Stimulated activated CD8-positive, alpha-beta memory T cell treated with anti-CD3 and anti-CD28 coated beads, Interleukin-15, amount 100 ng/mL, for 4 hours (primary cell): ENCODE measurements around the gene LRRTM1.

Experiments
- DNase-seq, 2 donors: peaks; one replicate each; pipeline ENCODE4 v3.0.0-alpha.2; 2020; ENCODE audit warnings: low read depth in 2 of 2

The LRRTM1 gene, protein sequence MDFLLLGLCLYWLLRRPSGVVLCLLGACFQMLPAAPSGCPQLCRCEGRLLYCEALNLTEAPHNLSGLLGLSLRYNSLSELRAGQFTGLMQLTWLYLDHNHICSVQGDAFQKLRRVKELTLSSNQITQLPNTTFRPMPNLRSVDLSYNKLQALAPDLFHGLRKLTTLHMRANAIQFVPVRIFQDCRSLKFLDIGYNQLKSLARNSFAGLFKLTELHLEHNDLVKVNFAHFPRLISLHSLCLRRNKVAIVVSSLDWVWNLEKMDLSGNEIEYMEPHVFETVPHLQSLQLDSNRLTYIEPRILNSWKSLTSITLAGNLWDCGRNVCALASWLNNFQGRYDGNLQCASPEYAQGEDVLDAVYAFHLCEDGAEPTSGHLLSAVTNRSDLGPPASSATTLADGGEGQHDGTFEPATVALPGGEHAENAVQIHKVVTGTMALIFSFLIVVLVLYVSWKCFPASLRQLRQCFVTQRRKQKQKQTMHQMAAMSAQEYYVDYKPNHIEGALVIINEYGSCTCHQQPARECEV

DNA sequence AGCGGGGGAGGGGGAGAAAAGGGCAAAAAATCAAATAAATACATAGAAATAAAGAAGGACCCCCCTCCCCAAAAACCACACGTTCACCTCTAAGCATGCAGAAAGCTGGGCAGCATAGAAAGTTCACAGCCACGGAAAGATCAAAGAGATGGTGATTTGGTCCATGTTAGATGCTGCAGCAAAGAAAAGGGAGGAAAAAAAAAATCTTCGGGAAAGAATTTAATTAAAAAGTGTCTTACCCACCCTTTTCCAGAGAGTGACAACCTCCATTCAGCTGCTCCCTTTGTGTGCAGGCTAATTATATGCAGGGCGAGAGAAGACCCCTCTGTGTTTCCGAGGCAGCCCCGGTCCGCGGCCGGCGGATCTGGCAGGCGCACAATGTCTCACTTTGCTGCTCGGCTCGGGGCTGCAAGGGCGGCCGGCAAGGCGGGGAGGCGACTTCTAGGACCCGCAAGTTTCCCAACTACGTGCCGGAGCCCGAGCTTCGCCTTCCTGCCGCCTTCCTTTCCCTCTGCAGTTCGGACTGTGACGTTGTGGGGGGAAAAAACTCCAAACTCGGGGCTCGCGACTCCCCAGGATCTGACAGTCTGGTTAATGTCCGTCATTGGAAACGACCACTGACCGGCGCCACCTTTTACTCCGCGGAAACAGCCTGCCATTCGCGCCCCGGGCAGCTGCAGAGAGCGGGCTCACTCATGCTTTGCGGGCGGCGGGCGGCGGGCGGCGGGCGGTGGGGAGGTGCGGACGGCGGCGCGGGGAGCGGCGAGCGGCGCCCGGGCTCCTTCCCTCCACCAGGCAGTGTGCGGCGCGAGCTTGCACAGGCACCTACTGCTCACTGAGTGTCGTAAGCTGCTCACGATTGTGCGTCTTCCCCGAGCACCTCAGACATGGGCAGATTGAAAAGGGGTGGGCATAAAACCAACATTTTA lies at the start of gene LRRTM1:
Gene LRRTM1, minus strand, starts transcription at position 844 of the 929 bp plus-strand sequence. CDS start 933 bp downstream, outside the sequence.
- no peak for DNase-seq

DNA sequence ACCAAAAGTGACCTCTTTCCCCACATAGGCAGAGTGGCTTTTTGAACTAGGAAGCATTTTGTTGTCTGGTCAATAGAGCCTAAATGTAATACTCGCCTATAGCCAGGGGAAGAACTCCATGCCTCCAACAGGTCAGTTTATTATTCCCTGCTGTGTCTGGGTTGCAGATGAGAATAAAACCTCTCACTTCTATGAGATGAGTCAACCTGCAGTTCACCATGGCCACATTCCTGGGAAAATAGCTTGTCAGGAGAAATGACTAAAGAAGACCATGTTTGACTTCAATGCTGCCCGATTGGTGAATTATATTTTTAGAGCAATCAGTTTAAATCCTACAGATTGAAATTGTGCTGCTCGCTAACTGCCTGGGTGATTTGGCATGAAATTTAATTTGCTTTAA lies 46.7 kb upstream of the LRRTM1 start:
- DNase-seq, result no peak

DNA sequence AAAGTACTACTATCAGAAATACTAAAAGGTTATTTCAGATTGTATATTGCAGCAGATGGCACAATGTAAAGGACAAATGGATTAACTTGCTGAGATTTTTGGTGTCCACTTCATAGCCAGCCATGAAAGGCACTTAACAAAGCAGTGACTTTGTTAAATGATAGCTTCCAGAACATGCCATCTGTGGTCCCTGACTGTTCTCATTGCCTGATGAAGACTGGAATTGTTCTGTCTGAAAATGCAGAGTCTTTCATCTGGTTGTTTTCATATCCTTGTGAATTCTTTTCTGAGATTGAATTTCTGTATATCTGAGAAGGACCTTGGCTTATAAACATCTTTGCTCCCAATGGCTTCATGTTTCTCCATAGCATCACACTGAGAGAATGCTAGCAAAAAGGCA lies 44.4 kb upstream of the LRRTM1 start:
- DNase-seq, result no peak

DNA sequence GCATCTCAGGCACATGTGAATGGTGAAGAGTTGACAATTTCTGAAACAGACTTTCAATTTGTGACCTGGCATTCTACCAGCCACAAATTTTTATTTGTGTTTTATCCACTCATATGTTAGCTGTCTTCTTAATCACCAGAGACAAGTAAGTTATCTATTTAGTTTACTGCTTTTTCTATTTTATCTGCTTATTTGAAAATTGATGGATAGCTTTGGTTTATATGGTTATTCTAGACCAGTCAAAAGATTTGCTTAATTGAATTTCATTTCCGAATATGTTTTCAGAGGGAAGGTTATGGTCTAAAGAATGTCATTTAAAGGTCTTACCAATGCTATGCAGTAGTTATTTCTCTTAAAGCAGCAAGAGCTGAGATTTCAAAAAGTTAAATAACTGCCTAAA lies 43.5 kb upstream of the LRRTM1 start:
- DNase-seq, result no peak

DNA sequence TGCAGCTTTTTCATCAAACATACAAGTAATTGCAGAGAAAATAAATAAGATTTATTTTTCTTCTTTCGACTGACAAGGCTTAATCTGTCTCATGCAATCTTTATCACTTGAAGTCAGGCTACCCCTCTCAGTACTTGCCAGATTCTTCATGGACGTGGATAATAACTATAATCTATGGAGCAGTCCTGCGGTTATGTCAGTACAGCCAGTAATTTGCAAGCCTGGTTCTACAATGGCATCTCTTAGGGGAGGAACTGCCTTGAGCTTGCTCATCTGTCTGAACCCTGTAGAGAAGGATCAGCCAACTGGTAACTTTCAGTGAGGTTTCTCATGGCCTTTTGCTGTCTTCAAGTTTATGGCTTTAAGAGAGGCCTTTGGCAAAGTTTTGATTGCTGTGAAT lies 35.5 kb upstream of the LRRTM1 start:
- no peak for DNase-seq

DNA sequence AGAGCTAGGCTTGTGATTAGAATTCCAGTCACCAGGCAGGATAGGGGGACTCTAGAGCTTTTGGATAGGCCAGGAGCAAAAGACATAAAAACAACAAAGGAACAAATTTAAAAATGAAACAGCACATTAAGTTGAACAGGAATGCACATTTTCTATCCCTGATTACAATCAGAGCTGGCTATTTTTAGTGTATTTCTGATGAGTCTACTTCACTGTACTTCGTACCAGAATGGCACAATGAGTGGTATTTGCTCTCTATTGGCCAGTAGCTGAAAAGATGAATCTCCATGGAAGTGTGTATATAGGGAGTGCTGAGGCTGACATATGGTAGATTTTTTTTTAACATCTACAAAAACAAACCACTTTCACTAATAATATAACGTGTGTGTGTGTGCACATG lies 34.2 kb upstream of the LRRTM1 start:
- DNase-seq, result no peak

DNA sequence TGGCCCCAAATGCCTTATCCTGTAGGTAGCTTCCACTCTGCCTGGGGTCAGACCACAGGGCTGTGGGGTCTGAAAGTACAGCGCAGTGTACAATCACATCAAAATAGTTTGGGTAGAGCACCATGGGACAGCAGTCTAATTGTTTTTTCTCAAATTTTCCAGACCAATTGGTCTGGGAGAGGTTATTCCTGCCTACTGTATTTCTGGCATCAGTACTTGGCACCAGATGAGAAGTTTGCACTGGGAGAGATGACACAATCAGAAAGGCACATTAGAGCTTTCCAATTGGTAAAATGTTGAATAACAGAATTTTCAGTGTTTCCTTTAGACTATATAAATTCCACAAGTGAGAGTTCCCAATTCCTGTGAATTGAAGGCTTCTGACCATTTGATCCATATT lies 30.9 kb upstream of the LRRTM1 start:
- DNase-seq, result no peak

DNA sequence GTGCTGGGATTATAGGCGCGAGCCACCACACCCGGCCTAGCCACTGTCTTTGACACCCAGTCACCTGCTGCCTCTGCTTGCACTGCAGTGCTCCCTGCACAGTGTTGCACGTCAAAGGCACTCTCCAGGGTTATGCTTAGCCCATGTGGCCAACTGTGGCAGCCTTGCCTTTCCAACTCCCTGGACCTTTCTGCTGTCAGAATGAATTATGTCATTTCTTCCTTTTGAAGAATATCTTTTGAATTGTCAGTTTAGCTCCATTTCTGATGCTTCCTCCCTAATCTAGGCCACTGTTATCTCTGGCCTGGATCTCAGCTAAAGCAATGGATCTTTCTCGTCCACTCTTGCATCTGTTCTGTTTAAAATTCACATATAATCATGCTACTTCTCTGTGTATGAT lies 29.3 kb upstream of the LRRTM1 start:
- DNase-seq, result no peak

DNA sequence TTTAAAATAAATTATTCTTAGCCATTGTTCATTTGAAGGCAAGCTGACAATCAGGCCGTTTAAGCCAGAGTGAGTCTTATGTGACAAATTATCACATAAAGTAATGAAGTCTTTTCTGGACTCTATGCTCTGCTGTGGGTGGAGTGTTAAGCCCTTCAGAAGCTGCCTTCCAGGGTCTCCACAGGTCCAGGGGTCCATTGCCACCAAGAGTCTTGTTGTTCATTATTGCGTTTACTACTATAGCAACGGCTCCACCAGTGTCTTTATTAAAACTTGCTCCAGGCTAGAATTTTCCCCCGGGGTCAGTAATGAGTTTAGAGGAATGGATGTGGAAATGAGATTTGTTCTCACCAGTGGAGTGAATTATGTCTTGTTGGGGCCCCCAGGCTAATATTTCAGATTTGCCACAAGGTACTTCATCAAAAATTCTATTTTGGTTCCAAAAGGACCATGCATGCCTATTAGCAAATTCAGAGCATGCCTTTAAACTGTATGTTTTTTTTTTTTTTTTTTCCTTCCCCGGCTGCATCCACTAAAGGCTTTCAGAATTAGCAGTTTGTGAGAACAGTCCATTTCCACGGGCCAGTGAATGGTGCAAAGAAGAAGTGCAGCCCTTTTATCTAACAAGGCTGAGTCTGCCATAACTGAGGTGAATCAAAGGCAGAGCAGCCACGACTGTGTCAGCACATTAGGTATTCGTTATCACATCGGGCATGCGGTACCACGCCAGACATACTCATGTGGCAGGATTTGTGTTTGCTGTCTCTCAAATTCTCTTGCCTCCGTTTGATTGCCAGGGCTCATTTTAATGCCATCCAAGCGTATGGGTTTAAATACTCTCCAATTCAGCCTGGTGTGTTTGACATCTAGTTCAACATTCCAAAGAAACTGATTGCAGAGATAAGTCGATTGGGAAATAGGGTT lies 26.2 kb upstream of the LRRTM1 start:
- DNase-seq, result no peak

DNA sequence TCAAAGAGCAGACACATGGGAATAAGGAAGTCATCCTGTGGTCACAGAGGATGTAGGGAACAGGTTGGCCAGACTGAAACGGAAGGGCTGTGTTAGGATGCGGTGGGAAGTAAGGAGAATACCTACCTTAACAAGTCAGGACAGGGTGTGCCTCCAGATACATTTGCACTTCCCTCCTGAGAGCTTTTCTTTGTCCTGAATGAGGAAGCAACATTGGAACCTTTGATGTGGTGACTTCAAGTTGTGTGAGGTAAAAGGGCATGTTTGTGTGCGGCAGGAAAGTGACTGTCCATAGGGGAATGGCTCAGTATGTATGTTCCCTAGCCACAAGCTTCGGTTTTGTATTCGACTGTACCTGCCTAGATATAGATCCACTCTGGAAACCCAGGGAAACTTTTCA lies 24.9 kb upstream of the LRRTM1 start:
- DNase-seq, result no peak

DNA sequence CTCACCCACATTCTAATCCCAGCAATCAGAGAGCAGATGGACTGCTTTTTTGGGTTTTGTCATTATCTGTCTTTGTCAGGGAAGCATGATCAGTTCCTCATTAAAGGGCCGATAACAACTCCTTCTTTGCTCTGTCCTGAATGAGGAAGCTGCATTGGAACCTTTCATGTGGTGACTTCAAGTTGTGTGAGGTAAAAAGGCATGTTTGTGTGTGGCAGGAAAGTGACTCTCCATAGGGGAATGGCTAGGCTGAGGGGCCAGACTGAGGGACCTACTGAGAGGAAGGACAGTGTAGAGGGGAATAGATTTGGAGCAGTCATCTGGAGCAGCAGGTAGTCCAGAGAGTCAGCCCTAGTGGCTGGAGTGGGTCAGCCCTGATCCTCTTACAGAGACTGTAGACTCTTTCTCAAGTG lies 23.6 kb upstream of the LRRTM1 start:
- DNase-seq, result no peak

DNA sequence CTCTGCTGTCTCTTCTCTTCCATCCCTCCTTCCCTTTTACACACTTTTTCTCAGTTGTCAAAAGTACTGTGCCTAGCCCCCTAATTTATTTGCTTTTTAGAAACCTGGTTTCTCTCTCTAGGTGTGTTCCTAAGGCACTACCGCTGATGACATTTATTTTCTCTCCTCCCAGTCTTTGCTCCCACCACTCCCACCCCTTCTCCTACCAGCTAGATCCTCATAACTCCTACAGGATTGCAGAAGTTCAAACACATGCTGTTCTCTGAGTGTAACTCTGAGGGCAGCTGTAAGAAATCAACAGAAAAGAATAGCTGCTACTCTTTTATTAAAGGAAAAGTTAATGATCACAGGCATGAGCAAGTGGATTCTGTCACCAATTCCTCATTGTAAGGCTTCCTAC lies 22.3 kb upstream of the LRRTM1 start:
- DNase-seq, result no peak

DNA sequence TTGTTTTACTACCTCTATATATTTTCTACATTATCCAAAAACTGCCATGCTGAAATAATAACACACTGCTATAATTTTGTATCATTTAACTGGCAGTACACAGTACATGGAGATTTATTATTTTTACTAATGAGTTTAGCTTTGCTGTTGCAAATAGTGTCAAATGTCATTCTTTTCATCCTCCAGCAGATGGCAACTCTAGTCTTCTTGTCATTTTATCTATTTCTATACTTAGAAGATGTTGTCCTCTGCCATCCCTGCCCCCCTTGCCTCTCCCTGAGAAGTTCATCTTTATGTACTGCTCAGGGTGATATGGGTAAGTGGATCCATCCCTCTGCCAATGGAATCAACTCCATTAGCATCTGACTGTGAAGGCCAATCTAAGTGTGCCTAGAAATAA lies 21.7 kb upstream of the LRRTM1 start:
- no peak for DNase-seq

DNA sequence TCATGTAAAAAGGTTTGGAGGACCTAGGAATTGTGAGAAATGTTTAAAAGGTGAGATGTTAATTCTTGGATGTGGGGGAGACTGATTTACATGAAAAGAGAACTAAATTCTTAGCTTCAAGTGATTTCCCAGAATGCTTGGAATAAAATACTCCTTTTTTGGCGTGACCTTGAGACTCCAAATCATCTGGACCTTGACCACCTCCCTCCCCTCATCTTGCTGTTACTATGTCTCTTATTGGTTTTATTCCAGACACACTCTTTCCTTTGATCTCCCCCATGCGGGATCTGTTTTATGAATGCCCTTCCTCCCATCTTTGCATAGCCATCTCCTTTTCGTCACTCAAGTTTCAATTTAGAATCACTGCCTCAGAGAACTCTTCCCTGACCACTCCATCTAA lies 20.0 kb upstream of the LRRTM1 start:
- DNase-seq, result no peak

DNA sequence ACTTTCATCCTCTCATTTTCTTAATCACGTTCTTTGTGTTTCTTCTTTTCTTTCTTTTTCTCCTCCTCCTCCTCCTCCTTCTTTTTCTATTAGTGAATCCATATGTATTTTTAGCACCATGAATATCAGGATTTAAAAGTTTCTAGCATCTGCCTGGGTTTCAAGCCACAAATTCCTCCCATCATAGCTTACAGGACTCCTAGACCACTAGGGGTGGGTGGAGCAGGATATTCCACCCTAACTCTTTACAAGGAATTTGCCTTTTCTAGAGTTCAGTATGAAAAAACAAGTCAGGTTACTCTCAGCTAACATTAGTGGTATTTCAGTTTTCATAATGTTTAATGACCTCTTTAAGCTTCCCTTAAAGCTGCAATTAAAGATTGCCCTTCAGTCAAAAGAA lies 19.1 kb upstream of the LRRTM1 start:
- DNase-seq, result no peak

DNA sequence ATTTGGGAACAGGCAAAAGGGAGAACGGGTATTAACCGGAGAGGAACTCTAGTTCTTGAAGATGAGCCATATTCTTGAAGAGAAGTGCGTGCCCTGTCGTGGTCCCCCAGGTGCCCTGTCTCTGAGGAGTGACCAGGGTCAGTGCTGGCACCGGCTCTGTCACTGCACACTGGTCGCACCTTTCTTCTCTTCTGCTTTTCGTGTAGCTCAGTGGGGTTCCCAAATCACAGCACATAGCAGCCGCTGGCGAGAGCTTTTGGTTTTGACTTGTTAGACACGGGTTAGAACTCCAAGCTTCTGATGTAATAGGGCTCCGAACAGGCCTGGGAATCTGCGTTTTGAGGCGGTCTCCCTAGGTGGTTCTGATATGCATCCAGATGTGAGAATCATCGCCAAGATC lies 18.4 kb upstream of the LRRTM1 start:
- DNase-seq, result no peak

DNA sequence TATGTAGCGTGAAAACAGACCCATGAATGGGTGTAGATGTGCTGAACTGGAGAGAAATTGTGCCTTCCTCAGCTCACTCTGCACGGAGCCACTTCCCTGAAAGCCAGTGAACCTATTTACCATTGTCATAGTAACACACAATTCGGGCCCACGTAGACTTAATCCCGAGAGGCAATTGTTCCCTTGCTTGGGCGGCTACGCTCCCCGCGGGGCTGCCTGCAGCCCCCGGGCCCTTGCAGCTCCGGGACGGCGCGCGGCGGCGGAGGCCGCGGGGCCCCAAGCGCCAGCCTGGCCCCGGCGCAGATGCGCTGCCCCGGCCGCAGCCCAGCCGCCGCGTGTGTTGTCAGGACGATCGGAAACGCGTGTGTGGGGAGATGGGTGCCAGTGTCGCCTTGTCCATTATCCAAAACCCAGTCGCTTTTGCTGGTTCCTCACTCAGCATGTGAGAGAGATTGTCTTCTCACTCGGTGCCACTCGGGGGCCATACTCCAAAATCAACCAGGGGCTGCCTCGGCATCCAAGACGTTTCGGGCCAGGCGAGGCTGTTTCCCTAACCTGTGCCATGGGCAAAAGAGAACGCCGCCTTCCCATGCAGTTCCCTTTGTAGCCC lies 17.9 kb upstream of the LRRTM1 start:
- no peak for DNase-seq

DNA sequence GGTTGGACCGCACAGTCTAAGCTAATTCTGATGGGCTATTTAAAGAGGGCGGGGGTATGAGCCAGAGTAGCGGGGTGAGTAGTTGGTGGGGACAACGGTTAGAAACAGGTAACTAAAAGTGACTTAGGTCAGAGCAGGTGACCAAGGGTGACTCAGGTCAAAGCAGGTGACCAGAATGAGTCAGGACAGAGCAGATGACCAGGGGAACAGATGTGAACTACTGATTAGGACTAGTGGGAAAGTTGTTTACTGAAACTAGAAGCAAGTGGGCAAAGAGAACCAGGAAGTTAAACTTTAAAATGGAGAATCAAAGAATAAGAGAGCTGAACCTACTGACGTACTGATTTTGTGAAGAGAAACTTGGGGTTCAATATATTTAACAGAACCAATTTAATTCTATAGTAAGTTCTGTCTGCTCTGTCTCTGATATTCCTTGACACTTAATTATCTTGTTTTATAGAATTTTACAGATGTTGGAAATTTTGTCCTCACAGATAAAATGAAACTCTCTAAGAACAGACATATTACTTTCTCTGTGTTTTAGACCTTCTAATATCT lies 7.8 kb upstream of the LRRTM1 start:
- no peak for DNase-seq

DNA sequence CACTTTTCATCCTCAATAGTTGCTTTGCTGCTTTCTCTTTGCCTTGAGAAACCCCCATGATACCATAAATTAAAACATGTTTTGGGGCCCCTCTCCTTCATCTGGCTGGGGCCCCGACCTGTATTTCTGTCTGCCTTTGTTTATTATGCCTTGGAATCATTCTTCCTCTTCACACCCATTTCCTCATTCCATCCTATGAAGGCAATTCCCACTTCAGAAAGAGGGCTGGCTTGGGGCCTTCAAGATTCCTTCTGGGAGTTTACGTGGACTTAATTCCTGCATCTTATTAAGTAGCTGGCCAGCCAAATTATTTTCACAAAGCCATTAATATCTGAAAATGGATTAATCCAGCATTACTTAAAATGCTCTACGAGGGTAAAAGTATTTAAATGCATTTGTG lies 6.8 kb upstream of the LRRTM1 start:
- no peak for DNase-seq

DNA sequence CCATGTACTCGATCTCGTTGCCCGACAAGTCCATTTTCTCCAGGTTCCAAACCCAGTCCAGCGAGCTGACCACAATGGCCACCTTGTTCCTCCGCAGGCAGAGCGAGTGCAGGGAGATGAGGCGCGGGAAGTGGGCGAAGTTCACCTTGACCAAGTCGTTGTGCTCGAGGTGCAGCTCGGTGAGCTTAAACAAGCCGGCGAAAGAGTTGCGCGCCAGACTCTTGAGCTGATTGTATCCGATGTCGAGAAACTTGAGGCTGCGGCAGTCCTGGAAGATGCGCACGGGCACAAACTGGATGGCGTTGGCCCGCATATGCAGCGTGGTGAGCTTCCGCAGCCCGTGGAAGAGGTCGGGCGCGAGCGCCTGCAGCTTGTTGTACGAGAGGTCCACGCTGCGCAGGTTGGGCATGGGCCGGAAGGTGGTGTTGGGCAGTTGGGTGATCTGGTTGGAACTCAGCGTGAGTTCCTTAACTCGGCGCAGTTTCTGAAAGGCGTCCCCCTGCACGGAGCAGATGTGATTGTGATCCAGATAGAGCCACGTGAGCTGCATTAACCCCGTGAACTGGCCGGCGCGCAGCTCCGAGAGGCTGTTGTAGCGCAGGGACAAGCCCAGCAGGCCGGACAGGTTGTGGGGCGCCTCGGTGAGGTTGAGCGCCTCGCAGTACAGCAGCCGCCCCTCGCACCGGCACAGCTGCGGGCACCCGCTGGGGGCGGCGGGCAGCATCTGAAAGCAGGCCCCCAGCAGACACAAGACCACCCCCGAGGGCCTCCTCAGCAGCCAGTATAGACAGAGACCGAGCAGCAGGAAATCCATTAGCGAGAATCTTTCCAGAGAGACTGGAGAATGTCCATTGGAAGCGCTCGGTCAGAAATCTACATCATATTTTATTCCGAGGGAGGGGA lies 1.3 kb downstream of the LRRTM1 start:
- no peak for DNase-seq
